ENCODE data around the gene TMEM43.

Gene TMEM43

GRCh38 chr3:14122301-14122700 lies 2.6 kb upstream of the TMEM43 start:
- DNase-seq: no peak

GRCh38 chr3:14123308-14124222 lies 1.3 kb upstream of the TMEM43 start:
- DNase-seq: no peak

DNA sequence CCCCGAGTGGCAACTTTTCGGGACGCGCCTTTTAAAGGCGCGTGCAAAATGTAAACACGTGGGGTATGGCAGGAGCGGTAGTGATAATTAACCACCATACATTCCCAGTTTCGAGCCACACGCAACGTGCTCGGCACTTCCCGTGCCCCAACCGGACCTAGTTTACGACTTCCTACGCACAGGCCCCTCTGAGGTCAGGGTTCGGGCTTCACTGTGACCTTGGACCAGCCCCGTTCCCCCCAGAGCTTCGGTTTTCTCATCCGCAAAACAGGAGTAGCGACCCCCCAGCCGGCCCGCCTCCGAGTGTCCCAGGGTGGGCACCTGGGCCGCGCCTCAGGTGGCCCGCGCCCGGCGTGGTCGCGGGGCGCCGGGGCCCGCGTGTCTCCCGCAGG lies 633 bp upstream of the TMEM43 start:
- peak; percentile 79 for DNase-seq

DNA sequence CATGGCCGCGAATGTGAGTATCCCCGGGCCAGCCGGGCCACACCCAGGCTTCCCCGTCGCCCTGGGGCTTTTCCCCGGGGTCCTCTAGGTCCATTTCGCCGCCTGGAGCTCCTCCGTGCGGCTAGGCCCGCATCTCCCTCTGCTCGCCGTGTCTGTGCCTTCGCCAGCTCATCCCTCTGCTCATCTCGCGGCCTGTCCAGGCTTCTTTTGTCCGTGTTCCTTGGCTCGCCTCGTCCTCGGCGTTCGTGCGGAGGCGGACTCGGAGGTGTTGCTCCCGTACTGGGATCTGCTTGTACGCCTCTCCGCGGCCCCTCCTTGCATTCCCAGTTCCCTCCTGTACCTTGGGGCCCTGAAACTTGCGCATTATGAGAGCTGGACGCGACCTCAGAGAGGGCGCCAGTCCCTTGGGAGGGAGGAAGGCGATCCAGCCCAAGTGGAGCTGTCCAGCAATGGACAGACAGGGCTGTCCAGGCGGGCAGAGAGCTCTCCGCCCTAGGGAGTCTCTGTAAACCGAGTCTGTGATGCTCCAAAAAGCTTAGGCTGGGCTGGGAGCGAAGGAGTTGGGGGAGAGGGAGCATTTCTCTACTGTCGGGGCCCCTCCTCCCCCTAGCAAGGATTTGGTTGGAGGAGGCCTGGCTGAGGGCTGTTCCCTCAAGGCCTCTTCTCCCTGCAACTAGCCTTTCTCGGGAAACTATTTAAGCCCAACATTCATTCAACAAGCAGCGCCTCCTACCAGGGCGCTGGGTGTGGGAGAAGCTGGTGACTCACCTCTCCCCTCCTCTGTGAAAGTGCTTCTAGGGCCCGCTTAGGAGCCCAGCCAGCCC lies 553 bp downstream of the TMEM43 start:
- DNase-seq: no peak

GRCh38 chr3:14126017-14126886 lies 1.4 kb downstream of the TMEM43 start:
- no peak for DNase-seq

DNA sequence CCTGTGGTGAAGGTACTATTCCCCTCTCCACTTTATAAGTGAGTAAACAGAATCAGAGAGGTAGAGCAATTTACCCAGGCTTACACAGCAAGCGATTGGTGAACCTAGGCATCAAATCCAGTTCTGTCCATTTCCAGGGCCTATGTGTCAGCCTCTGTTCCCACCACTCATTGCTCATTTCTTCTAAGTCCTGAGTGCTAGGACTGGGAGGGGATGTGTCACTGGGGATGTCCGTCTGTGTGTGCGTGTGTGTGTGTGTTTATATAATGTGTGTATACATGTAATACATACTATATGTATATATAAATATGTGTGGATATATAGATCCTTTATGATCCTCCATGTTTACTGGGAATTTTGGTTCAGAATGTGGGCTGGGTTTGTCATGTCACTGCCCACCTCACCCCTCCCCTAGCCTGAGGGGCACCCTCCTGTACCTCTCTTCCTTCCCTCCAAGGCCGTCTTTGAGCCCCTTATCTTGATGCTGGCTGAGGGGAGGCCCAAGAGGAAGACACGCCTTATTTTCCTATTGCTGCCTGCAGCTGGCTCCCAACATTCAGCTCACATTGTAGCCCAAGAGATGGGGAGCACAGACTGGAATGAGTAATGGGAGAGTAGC lies 2.1 kb downstream of the TMEM43 start:
- DNase-seq: no peak

- DNase-seq: no peak
Observed at GRCh38 chr3:14127516-14128161, 2.8 kb downstream of the TMEM43 start.

DNA sequence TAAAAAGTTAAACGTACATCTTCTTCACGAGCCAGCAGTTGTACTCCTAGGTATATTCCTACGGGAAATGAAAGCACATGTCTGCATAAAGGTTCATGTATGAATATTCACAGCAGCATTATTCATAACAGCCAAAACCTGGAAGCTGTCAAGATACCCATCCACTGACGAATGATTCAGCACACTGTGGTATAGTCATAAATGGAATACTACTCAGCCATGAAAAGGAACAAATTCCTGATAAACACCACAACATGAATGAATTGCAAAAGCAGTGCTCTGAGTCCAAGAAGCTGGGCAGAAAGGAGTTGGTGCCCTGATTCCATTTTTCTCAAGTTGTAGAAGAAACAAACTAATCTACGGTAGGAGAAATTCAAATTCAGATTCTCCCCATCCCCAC lies 3.9 kb downstream of the TMEM43 start:
- DNase-seq: no peak

DNA sequence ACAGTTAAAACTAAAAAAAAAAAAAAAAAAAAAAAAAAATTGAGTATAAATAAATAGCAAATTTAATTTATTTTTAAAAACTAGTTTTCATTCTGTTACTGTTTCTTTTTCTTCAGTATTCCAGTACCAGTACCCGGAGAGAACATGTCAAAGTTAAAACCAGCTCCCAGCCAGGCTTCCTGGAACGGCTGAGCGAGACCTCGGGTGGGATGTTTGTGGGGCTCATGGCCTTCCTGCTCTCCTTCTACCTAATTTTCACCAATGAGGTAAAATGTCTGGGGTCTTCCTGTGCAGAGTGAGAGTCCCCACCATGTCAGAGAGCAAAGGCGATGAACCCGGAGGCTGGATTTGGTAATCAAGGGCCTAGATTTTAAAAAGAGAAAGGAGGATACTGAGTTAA lies 4.4 kb downstream of the TMEM43 start:
- DNase-seq: no peak

- no peak for DNase-seq
Observed at GRCh38 chr3:14130230-14130629, 5.4 kb downstream of the TMEM43 start.

- no peak for DNase-seq
Observed at GRCh38 chr3:14130707-14131106, 5.9 kb downstream of the TMEM43 start.

DNA sequence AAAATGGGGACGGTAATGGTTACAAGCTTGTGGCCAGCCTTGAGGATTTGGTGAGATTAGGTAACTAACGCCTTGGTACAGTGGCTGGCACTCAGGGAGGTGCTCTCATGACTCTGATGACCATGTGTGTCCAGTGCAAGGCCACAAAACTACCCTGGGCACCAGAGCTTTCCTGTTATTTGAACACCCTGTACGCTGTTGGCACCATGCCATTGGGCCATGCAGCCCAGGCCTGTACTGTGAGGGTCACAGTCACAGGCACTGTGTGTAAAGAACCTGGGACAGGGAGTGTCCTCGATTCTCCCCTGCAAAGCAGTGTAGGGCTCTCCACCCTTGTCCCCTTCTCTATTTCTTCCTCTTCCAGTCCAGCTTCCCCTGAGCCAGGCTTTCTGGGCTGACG lies 6.3 kb downstream of the TMEM43 start:
- no peak for DNase-seq

DNA sequence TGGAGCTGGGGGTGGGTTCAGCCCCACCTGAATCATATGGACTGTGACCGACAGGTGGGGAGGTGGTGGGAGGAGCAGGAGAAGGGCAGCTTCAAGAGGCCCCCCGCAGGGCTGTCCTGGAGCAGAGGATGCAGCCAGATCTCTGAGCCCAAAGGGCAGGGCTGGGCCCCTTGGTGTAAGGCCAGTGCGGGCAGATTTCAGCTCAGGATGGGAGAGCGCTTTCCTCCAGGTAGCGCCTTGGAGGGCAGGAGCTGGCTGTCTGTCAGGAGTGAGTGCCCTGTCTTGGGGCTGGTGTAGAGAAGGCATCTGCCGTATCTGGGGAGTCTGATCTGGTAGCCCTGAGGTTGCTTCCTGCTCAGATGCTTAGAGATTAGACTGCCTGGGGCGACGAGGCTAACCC lies 7.3 kb downstream of the TMEM43 start:
- no peak for DNase-seq

GRCh38 chr3:14132689-14133088 lies 7.8 kb downstream of the TMEM43 start:
- DNase-seq: no peak

GRCh38 chr3:14133188-14133800 lies 8.4 kb downstream of the TMEM43 start:
- no peak for DNase-seq

DNA sequence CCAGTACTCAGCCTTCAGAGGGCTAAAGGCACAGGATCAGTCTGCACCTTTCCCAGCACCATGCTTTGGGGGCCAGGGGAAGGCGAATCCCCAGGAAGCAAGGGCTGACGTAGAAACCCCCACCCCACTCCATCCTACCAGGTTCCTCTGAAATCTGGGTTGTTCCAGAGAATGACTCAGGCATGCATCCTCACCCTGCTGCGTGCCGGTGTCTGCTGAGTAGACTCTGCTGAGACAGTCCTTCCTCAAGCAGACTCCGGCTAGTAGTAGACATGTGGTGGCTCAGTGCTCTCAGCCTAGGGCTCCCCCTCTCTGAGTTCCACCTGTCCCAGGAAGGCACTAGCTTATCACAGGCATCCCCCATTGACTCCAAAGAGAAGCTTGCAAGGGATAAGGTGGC lies 9.0 kb downstream of the TMEM43 start:
- DNase-seq: no peak

DNA sequence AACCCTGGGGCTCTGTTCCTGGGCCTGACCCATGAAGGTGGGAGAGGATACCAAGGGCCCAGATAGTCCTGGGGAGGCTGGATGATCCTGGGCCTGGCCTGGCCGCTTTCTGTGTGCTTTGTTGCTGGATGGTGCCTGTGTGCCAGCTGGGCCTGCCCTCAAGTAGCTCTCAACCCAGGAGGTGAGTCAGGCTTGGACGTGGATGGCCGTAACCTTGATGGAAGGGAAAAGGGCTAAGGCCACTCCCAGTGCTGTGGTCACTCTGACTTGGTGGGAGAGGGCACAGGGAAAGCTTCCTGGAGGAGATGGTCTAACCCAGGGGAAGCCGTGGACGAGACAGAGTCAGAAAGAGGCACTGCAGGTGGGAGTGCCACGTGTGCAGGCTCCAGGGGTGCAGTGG lies 9.4 kb downstream of the TMEM43 start:
- no peak for DNase-seq

GRCh38 chr3:14135581-14135980 lies 10.7 kb downstream of the TMEM43 start:
- DNase-seq: no peak

DNA sequence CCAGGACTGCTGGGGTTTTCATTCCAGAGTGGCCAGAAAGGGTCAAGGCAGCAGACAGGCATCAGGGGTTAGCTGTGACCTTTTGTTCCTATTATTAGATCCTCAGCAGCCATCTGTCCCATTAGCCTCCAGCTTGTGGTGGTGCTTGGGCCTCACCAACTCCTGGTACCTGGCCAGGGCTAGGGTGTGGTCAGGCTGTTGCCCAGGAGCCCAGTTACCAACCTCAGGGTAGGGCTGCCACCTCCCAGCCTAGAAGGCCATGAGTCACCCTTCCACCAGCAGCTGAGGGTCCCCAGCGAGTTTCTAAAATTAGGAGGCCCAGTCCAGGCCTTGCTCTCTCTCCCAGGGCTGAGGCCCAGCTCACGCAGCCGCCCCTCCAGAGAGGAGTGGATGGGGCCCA lies 12.2 kb downstream of the TMEM43 start:
- no peak for DNase-seq

- no peak for DNase-seq
Observed at GRCh38 chr3:14137445-14137844, 12.6 kb downstream of the TMEM43 start.

DNA sequence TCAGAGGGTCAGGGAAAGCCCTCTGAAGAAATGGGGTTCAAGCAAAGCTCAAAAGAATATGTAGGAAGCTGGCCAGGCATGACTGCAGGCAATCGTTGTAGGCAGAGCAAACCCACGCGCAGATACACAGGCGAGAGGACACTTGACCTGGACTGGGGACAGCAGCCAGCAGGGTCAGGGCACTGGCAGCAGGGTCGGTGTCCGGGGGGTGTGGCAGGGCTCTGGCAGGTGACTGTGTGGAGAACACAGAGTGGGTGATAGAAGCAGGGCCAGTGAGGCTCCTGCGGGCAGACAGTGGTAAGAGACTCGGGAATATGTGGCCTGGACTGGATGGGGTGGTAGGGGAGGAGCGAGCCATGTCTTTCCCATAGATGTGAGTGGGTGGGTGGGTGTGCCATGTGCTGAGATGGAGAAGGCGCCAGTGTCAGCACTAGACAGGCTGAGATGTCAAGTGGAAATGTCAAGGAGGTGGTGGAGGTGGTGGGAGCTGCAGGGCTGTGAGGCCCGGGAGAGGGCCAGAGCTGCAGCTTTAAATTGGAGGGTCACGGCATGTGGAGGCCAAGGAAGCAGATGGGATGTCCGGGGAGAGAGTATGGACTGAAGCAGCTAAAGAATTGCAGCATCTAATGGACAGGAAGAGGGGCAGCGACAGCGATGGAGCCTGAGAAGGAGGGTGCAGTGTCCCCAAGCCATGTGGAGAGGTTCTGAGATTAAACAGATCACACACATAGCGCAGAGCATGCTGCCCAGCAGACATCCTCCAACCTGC lies 13.4 kb downstream of the TMEM43 start:
- DNase-seq: no peak

All from KG1 (cell line).